ENCODE results near the gene ZNF827.

ZNF827 gene

GRCh38 chr4:145824463-145824862 lies 114.2 kb downstream of the ZNF827 start:
- FAIRE-seq: no peak

GRCh38 chr4:145823743-145824142 lies 114.9 kb downstream of the ZNF827 start:
- no peak for FAIRE-seq

- no peak for FAIRE-seq
Measured at GRCh38 chr4:145822581-145822980, 116.0 kb downstream of the ZNF827 start.

- no peak for FAIRE-seq
Measured at GRCh38 chr4:145822181-145822580, 116.4 kb downstream of the ZNF827 start.

DNA sequence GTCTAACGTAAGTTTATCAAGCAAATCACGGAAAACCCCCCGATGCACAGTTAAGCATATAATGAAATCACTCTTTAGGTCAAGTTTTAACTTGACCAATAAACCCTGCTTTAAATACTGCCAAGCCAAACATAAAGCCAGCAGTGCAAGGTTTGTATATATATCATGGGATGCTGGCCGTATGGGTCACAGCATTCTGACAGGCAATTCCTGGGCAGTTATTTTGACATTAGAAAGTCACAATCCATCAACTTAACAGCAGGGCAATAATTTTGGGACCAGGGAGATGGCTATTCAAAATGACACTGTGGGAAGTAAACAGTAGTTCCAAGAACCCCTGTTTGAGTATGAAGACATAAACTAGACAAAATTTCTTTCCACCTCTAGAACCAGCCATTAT lies 116.9 kb downstream of the ZNF827 start:
- no peak for FAIRE-seq

DNA sequence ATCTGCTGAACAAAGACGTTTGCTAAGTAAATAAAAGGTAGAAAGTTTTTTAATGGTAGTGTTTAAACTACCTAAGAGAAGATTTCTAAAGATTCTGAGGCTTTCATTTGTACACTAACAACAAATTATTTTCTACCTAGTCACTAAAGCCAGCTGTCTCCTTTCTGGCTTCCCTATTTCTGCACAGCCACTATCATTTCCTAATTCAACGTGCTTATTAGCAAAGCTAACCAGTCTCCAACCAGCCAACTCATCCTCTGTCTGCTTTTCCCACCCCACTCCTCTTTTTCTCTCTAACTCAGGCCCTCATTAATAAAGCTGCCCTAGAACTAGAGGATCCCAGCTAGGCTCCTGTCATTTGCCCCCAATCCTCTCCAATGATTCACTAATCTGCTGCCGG lies 118.2 kb downstream of the ZNF827 start:
- FAIRE-seq: no peak

DNA sequence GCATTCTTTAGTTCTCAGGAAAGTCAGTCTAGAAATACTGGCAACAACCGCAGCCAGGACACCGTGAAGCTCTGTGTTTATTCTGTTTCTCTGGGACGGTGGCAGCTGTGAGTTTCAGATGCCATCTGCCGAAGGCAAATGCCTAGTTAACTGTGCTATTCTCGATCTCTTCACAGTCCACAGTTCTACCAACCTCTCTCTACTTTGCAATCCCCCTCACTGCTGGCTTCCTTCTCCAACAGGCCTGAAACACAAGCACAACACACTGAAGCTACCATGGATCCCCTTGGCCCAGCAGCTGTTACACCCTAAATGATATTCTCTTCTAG lies 118.8 kb downstream of the ZNF827 start:
- FAIRE-seq: no peak

- FAIRE-seq: no peak
Measured at GRCh38 chr4:145819101-145819852, 119.3 kb downstream of the ZNF827 start.

- no peak for FAIRE-seq
Measured at GRCh38 chr4:145818011-145818410, 120.6 kb downstream of the ZNF827 start.

- no peak for FAIRE-seq
Measured at GRCh38 chr4:145816091-145816490, 122.5 kb downstream of the ZNF827 start.

DNA sequence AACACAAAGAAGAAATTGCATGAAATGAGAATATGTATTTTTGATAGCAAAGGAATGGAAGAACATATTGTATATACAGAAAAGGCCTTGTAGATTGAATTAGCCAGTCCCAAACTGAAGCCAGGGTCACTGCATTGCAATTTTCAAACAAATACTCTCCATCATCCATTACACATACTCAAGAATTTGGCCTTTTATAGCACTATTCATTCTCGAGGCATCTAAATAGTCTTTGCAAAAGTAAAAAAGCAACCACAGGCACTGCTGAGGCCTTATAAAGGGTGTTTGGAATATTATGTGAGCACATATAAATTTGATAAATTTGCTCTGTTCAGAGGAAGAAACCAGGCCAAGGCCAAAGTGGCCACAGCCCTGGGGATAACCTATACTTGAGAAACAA lies 123.0 kb downstream of the ZNF827 start:
- no peak for FAIRE-seq

- no peak for FAIRE-seq
Measured at GRCh38 chr4:145815027-145815612, 123.5 kb downstream of the ZNF827 start.

- no peak for FAIRE-seq
Measured at GRCh38 chr4:145814246-145814645, 124.4 kb downstream of the ZNF827 start.

DNA sequence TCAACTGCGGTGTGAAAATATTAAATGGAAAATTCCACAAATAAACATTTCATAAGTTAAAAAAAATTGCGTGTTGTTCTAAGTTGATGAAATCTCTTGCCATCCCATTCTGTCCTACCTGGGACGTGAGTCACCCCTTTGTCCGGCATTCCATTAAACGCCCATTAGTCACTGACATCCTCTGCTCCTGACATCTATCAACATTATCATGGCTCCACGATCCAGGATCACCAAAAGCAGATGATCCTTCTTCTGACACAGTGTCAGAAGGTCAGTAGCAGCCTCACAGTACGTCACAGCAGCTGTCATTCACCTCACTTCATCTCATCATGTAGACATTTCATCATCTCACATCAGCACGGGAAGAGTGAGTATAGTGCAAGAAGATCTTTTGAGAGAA lies 125.7 kb downstream of the ZNF827 start:
- FAIRE-seq: no peak

DNA sequence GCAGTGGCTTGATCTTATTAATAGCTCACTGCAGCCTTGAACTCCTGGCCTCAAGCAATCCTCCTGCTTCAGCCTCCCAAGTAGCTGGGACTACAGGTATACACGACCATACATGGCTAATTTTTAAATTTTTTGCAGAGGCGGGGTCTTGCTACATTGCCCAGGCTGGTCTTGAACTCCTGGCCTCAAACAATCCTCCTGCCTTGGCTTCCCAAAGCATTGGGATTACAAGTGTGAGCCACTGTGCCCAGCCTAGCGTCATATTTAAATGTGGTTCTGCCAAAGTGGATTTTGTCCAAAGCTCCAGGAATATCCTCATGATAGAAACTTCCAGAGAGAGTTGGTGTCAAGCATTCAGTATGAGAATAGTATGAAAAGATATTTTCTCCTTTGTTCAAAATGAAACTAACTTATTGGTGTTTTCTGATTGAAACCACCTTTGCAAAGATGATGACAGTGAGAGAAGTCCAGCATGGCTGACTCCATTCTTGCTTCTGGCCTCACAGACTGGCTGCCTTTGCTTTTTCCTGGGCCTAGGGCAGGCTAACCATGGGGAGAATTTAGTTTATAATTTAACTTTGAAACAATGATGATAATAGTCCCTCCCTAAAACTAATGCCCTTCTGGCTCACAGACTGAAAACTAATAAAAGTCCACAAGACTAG lies 129.6 kb downstream of the ZNF827 start:
- FAIRE-seq: no peak

- no peak for FAIRE-seq
Measured at GRCh38 chr4:145808021-145808650, 130.5 kb downstream of the ZNF827 start.

DNA sequence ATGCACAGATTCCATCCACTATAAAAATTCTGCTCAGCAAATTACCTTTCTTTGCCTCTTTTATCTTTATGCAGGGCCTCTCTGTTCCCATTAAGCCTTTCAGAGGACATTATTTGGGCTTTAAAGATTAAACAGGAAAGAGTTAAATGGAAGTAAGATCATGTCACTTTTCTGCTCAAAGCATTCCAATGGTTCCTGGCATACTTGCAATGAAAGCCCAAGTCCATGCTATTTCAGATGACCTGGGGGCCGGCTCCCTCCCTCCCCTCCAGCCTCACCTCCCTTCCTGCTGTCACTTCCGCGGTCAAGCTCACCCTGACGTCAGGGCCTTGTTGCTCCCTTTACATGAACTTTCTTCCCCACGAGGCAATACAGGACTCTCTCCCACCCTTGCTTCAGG lies 133.1 kb downstream of the ZNF827 start:
- FAIRE-seq: no peak

DNA sequence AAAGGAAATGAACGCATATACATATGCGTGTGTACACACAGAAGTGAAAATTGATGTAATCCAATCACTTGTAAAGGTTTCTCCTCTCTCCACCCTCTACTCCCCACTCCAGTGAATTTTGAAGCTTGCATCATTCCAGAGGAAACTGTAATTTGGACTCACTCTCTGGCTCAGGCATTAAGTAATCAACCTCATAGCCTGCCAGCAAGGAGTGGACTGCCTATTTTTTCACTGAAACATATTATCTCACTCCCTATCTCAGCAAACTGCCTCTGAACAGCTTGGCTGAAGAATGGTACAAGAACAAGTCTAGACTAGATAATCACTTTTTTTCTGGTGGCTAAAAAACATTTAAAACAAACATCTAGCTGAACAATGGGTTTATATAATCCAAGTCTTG lies 134.5 kb downstream of the ZNF827 start:
- FAIRE-seq: no peak

GRCh38 chr4:145799223-145799622 lies 139.4 kb downstream of the ZNF827 start:
- no peak for FAIRE-seq

GRCh38 chr4:145797278-145797677 lies 141.3 kb downstream of the ZNF827 start:
- no peak for FAIRE-seq

GRCh38 chr4:145796346-145796745 lies 142.3 kb downstream of the ZNF827 start:
- no peak for FAIRE-seq

- no peak for FAIRE-seq
Measured at GRCh38 chr4:145795521-145795920, 143.1 kb downstream of the ZNF827 start.

GRCh38 chr4:145792429-145792828 lies 146.2 kb downstream of the ZNF827 start:
- FAIRE-seq: no peak

GRCh38 chr4:145791988-145792387 lies 146.6 kb downstream of the ZNF827 start:
- FAIRE-seq: no peak

All from G401.6 (cell line).